GM23338 (cell line): ENCODE data around the gene PRKACA. TPM values are rescaled to one million over a fixed set of nuclear protein-coding genes. Genes with fewer than 3 reads are reported as not detected.

Experiments used
- ATAC-seq: fragments of 200-7000 bp; cut with Tn5 transposase; 3 replicates; pipeline ENCODE4 v1.9.1; 2020
- DNase-seq: peaks from one replicate; pipeline ENCODE4 v3.0.0-alpha.2; 2015; ENCODE audit warnings: low spot score
- H2AFZ ChIP-seq: fragments of 200-600 bp; sonication (generic); 2 replicates; pipeline ENCODE4 v1.8.0; 2016; ENCODE audit warnings: antibody characterized with exemption, mild to moderate bottlenecking, moderate library complexity
- H3F3A ChIP-seq: fragments of 200-600 bp; sonication (generic); replicated peaks from 2 replicates; pipeline ENCODE4 v1.8.0; 2017; ENCODE audit warnings: antibody characterized with exemption, mixed run types, low read depth
- H3K27ac ChIP-seq: fragments of 200-600 bp; sonication (generic); 2 replicates; pipeline ENCODE4 v1.6.1; 2016; ENCODE audit warnings: low read depth
- H3K27me3 ChIP-seq: fragments of 200-600 bp; sonication (generic); 2 replicates; pipeline ENCODE4 v1.8.0; 2016; ENCODE audit warnings: mild to moderate bottlenecking, mixed run types, moderate library complexity; ENCODE audit not compliant: insufficient read depth
- H3K36me3 ChIP-seq: fragments of 200-600 bp; sonication (generic); 2 replicates; pipeline ENCODE4 v1.8.0; 2016; ENCODE audit warnings: mild to moderate bottlenecking; ENCODE audit not compliant: insufficient read depth
- H3K4me1 ChIP-seq: fragments of 200-600 bp; sonication (generic); 2 replicates; pipeline ENCODE4 v1.8.0; 2016; ENCODE audit warnings: mild to moderate bottlenecking, moderate library complexity; ENCODE audit not compliant: insufficient read depth
- H3K4me2 ChIP-seq: fragments of 200-600 bp; sonication (generic); 2 replicates; pipeline ENCODE4 v1.7.1; 2017; ENCODE audit warnings: mixed run types
- H3K4me3 ChIP-seq: fragments of 200-600 bp; sonication (generic); 2 replicates; pipeline ENCODE4 v1.6.1; 2016; ENCODE audit warnings: mixed run types
- H3K79me2 ChIP-seq: fragments of 200-600 bp; sonication (generic); replicated peaks from 2 replicates; pipeline ENCODE4 v1.8.0; 2017; ENCODE audit warnings: mild to moderate bottlenecking; ENCODE audit not compliant: insufficient read depth
- H3K9me2 ChIP-seq: fragments of 200-600 bp; sonication (generic); 2 replicates; pipeline ENCODE4 v1.8.0; 2017; ENCODE audit not compliant: insufficient read depth
- H4K20me1 ChIP-seq: fragments of 200-600 bp; sonication (generic); replicated peaks from 2 replicates; pipeline ENCODE4 v1.8.0; 2017; ENCODE audit warnings: mild to moderate bottlenecking; ENCODE audit not compliant: insufficient read depth
- H3K27ac Mint-ChIP-seq: 2 replicates; pipeline ENCODE4 v1.8.0; 2020; ENCODE audit warnings: inconsistent platforms, mild to moderate bottlenecking, moderate library complexity, mixed read lengths
- H3K27me3 Mint-ChIP-seq: 3 replicates; pipeline ENCODE4 v1.8.0; 2022; ENCODE audit warnings: low read depth, mild to moderate bottlenecking, moderate library complexity, mixed read lengths, inconsistent platforms; ENCODE audit not compliant: insufficient read depth, poor library complexity
- H3K36me3 Mint-ChIP-seq: 3 replicates; pipeline ENCODE4 v1.8.0; 2021; ENCODE audit warnings: low read depth, mild to moderate bottlenecking, inconsistent platforms, moderate library complexity, mixed read lengths
- H3K4me1 Mint-ChIP-seq: 3 replicates; pipeline ENCODE4 v1.8.0; 2020; ENCODE audit warnings: mild to moderate bottlenecking, inconsistent platforms, mixed read lengths
- H3K4me3 Mint-ChIP-seq: 3 replicates; pipeline ENCODE4 v1.8.0; 2021; ENCODE audit warnings: moderate library complexity, mild to moderate bottlenecking, inconsistent platforms, mixed read lengths
- H3K9me3 Mint-ChIP-seq: 3 replicates; pipeline ENCODE4 v1.8.0; 2020; ENCODE audit warnings: moderate library complexity, mild to moderate bottlenecking, inconsistent platforms, mixed read lengths
- CREB1 ChIP-seq: fragments of 250-450 bp; sonication (Bioruptor Pico); IDR thresholded peaks from 2 replicates; pipeline ENCODE4 v1.5.0; 2020; ENCODE audit warnings: low read depth, mild to moderate bottlenecking, moderate library complexity
- EZH2 ChIP-seq: fragments of 200-600 bp; sonication (generic); IDR thresholded peaks from one replicate; pipeline ENCODE4 v1.8.0; 2017; ENCODE audit warnings: antibody characterized with exemption, mild to moderate bottlenecking, low read depth; ENCODE audit not compliant: unreplicated experiment
- EZH2phosphoT487 ChIP-seq: fragments of 200-600 bp; sonication (generic); IDR thresholded peaks from one replicate; pipeline ENCODE4 v1.8.1; 2018; ENCODE audit warnings: antibody characterized with exemption; ENCODE audit not compliant: unreplicated experiment
- JUNB ChIP-seq: IDR thresholded peaks from one replicate; pipeline ENCODE4 v1.6.1; 2016; ENCODE audit warnings: antibody characterized with exemption; ENCODE audit not compliant: unreplicated experiment
- NANOG ChIP-seq: IDR thresholded peaks from 2 replicates; pipeline ENCODE4 v1.6.1; 2016; ENCODE audit warnings: antibody characterized with exemption, borderline replicate concordance
- STAT1 ChIP-seq: IDR thresholded peaks from one replicate; pipeline ENCODE4 v1.6.1; 2016; ENCODE audit warnings: antibody characterized with exemption; ENCODE audit not compliant: unreplicated experiment
- ZNF114 ChIP-seq: fragments of 250-450 bp; sonication (Bioruptor Pico); IDR thresholded peaks from 2 replicates; pipeline ENCODE4 v1.5.0; 2020; ENCODE audit warnings: mild to moderate bottlenecking, moderate library complexity
- ZNF331 ChIP-seq: fragments of 250-450 bp; sonication (Bioruptor Pico); IDR thresholded peaks from 2 replicates; pipeline ENCODE4 v1.5.0; 2020; ENCODE audit warnings: low read depth, mild to moderate bottlenecking, moderate library complexity
- polyA plus RNA-seq: library from polyadenylated mRNA; unstranded; fragments of >200 nt; fragmentation: Nextera tagmentation; extraction: Ambion mirVana; gene quantifications from 2 replicates; pipeline ENCODE4 v1.2.1, GENCODE V29; 2016
- total RNA-seq: library from RNA; depleted of rRNA; stranded (reverse); fragments of >200 nt; shearing (Covaris generic); gene quantifications from 2 replicates; pipeline ENCODE4 v1.2.3, GENCODE V29; 2014
- TF ChIP-seq, protein P1 (sequence below): IDR thresholded peaks from 2 replicates; pipeline ENCODE4 v1.6.1; 2016; ENCODE audit warnings: antibody characterized with exemption
- TF ChIP-seq, protein P2 (sequence below): IDR thresholded peaks from one replicate; pipeline ENCODE4 v1.6.1; 2018; ENCODE audit warnings: antibody characterized with exemption; ENCODE audit not compliant: unreplicated experiment

PRKACA gene
- total and polyA plus RNA-seq, 2 experiments from 2014 or later, result 13.0 to 31.3 TPM

DNA sequence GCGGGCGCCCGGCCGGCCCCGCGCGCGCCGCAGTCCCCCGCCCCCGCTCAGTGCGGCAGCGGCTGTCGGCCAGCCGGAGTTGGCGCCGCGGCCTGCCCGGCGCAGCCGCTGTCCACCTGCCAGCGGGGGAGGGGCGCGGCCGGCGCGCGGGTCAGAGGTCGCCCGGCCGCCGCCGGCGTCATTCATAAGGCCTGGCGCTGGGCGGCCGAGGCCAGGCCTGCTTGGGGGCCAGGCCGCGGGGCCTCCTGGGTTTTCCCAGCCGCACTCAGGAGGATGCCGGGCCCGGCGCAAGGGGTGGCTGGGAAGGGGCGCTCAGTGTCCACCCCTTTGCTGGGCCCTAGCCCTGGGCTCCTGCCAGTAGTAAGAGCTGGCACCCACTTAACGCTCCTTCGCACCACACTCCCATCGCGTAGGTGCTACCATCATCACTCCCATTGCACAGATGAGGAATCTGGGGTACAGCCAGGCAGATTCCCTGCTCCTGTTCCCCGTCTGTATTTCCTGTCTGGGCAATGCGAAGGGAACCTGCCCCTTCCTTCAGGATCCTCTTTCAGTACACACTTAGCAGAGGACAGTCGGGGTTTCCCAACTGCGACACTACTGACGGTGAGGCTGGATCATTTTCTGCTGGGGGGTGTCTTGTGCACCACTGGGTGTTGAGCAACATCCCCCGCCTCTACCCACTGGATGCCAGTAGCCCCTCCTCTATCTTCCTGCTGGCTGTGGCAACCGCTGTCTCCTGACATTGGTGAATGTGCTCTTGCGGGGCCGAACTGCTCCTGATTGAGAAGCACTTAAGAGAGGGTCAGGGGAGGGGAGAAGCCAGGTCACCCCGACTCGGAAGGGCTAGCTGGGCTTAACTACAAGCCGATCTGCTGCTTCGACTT lies 846 bp upstream of the PRKACA start (continued):
- TF ChIP-seq ZNF331 (CRISPR knock-in tag) (no peak), ZNF114 (CRISPR knock-in tag) (no peak), EZH2 (no peak), CREB1 (CRISPR knock-in tag) (no peak), JUNB (no peak), EZH2phosphoT487 (no peak)
- TF ChIP-seq, protein P1, sequence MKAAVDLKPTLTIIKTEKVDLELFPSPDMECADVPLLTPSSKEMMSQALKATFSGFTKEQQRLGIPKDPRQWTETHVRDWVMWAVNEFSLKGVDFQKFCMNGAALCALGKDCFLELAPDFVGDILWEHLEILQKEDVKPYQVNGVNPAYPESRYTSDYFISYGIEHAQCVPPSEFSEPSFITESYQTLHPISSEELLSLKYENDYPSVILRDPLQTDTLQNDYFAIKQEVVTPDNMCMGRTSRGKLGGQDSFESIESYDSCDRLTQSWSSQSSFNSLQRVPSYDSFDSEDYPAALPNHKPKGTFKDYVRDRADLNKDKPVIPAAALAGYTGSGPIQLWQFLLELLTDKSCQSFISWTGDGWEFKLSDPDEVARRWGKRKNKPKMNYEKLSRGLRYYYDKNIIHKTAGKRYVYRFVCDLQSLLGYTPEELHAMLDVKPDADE, result no peak

DNA sequence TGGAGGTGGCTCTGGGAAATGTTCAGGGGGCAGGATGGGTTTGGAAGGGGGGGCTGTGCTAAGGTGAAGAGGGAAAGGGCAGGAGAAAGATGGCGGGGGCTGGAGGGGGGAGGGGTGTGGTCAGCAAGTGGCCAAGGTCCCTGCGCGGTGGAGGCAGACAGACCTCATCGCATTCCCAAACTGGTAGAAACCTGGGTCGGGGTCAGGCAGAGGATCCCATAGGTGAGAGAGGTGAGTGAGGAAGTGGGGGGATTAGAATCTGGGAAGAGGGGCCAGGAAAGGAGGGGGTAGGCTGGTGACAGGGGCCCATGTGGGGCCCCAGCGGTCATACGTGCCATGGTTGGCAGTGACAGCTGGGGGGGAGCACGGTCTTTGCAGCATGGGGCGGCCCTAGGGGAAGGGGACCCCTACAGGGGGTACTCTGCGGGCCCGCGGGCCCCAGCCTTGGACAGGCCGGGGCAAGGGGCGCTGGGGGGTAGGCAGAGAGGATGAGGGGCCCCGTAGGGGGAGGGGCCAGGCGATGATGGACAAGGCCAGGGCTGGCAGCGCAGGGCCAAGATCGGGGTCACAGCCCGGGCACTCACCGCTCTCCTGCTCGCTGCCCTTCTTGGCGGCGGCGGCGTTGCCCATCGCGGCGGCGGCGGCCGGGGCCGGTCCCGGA lies 514 bp downstream of the PRKACA start:
- H3F3A ChIP-seq, result peaks cover 29% of the 10 kb centered on the region
- H3K79me2 ChIP-seq, result peaks cover 17% of the 10 kb centered on the region
- DNase-seq, result peak; percentile 51
- Mint-ChIP-seq H3K27ac (no peak overlapping the region), H3K36me3 (peaks cover 16% of the 10 kb centered on the region), H3K4me3 (peak overlapping the region; percentile 82), H3K4me1 (peaks cover 40% of the 10 kb centered on the region), H3K27me3 (peaks cover 12% of the 10 kb centered on the region), H3K9me3 (no peaks in the 10 kb centered on the region; the same call in 2 of the 3 replicates)
- H4K20me1 ChIP-seq, result peaks cover 14% of the 10 kb centered on the region
- no peak overlapping the region for H3K27ac ChIP-seq
- no peak for ATAC-seq
- peak overlapping the region; percentile 92 for H3K4me2 ChIP-seq
- H3K4me1 ChIP-seq, result peaks cover 44% of the 10 kb centered on the region
- no peaks in the 10 kb centered on the region; the same call in 1 of the 2 replicates for H3K36me3 ChIP-seq
- H3K4me3 ChIP-seq, result peak overlapping the region; percentile 79
- H2AFZ ChIP-seq, result no peak overlapping the region
- H3K9me2 ChIP-seq, result no peaks in the 10 kb centered on the region
- no peaks in the 10 kb centered on the region for H3K27me3 ChIP-seq
- TF ChIP-seq STAT1, result no peak
- no peak for TF ChIP-seq ZNF331 (CRISPR knock-in tag)
- TF ChIP-seq EZH2, result no peak
- TF ChIP-seq JUNB, result no peak
- no peak for TF ChIP-seq NANOG
- no peak for TF ChIP-seq CREB1 (CRISPR knock-in tag)
- no peak for TF ChIP-seq ZNF114 (CRISPR knock-in tag)
- TF ChIP-seq, protein P2, sequence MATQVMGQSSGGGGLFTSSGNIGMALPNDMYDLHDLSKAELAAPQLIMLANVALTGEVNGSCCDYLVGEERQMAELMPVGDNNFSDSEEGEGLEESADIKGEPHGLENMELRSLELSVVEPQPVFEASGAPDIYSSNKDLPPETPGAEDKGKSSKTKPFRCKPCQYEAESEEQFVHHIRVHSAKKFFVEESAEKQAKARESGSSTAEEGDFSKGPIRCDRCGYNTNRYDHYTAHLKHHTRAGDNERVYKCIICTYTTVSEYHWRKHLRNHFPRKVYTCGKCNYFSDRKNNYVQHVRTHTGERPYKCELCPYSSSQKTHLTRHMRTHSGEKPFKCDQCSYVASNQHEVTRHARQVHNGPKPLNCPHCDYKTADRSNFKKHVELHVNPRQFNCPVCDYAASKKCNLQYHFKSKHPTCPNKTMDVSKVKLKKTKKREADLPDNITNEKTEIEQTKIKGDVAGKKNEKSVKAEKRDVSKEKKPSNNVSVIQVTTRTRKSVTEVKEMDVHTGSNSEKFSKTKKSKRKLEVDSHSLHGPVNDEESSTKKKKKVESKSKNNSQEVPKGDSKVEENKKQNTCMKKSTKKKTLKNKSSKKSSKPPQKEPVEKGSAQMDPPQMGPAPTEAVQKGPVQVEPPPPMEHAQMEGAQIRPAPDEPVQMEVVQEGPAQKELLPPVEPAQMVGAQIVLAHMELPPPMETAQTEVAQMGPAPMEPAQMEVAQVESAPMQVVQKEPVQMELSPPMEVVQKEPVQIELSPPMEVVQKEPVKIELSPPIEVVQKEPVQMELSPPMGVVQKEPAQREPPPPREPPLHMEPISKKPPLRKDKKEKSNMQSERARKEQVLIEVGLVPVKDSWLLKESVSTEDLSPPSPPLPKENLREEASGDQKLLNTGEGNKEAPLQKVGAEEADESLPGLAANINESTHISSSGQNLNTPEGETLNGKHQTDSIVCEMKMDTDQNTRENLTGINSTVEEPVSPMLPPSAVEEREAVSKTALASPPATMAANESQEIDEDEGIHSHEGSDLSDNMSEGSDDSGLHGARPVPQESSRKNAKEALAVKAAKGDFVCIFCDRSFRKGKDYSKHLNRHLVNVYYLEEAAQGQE, result no peak
- TF ChIP-seq, protein P1, result no peak
